ENCODE results near the gene TBC1D2.

DNA sequence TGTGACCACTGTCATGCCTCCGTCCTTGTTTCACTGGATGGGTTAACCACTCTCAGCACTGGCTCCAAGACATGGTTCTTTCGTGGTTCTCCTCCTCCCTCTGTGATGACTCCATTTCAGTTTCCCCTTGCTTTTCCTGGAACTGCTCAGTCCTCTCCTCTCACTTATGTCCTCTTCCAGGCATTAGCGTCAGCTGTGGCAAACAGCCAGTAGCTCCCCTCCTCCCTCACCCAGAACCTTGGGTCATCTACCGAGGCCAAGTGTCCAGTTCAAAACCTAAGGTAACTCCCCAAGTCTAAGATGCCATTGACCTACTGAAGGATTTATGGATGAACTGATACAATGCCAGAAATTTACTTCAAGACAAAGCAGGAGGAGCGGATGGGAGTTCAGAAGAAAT, 53.2 kb downstream of the TBC1D2 start:
- TF ChIP-seq, protein P1, sequence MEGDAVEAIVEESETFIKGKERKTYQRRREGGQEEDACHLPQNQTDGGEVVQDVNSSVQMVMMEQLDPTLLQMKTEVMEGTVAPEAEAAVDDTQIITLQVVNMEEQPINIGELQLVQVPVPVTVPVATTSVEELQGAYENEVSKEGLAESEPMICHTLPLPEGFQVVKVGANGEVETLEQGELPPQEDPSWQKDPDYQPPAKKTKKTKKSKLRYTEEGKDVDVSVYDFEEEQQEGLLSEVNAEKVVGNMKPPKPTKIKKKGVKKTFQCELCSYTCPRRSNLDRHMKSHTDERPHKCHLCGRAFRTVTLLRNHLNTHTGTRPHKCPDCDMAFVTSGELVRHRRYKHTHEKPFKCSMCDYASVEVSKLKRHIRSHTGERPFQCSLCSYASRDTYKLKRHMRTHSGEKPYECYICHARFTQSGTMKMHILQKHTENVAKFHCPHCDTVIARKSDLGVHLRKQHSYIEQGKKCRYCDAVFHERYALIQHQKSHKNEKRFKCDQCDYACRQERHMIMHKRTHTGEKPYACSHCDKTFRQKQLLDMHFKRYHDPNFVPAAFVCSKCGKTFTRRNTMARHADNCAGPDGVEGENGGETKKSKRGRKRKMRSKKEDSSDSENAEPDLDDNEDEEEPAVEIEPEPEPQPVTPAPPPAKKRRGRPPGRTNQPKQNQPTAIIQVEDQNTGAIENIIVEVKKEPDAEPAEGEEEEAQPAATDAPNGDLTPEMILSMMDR (IDR thresholded peaks at IDR 0.05; ENCODE audit: low read length), result no peak
- TF ChIP-seq EZH2 (IDR thresholded peaks at IDR 0.05; ENCODE audit: borderline replicate concordance, low read length), result no peak
